ENCODE data around the gene ENOX2.

The ENOX2 gene

DNA sequence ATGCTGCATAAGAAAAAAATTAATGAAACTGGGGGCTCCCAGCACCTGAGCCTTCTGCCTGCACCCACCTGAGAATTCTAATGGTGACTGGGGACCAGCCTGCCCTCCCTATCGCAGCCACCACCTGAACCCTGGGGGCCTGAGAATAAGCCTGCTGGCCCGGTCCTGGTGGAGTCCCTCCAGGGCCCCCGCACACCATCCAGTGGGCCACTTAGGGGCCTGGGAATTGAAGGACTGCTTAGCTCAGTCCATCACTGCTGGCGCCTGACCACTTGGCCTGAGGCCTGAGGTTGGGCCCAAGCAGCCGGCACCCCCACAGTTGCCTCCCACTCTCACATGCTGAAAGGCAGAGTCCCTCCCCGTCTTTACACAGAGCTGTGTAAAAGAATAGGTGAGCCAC is 230.8 kb downstream of the ENOX2 start:
- no peaks in the 10 kb centered on the region for H3K36me3 ChIP-seq (ENCODE audit: control insufficient read depth in 1 of 2, insufficient read depth in 2 of 2, low read length in 2 of 2)
- H3K4me3 ChIP-seq (ENCODE audit: low read depth, low read length) = no peak overlapping the region
- H3K27ac ChIP-seq (ENCODE audit: low read depth, low read length) = no peak overlapping the region
- no peak overlapping the region for H3K23ac ChIP-seq (ENCODE audit: low read length)
- H4K91ac ChIP-seq (ENCODE audit: low read depth, low read length) = no peak overlapping the region
- H2BK12ac ChIP-seq (ENCODE audit: low read length) = no peak overlapping the region
- no peak overlapping the region for H2AK5ac ChIP-seq (ENCODE audit: low read length)
- no peaks in the 10 kb centered on the region for H3K4me1 ChIP-seq (ENCODE audit: control insufficient read depth in 1 of 2, insufficient read depth in 2 of 2, low read length in 2 of 2)
- no peak overlapping the region for H4K12ac ChIP-seq (ENCODE audit: low read depth, low read length)
- no CpG with 5 or more reads among the region's 6 CpGs for WGBS (ENCODE audit: extremely low coverage, insufficient coverage, insufficient read length)
- no peak overlapping the region for H4K8ac ChIP-seq (ENCODE audit: low read depth, low read length)
- H3K79me2 ChIP-seq (ENCODE audit: control insufficient read depth, insufficient read depth, low read length, poor library complexity) = no peaks in the 10 kb centered on the region
- no peak overlapping the region for H3K9ac ChIP-seq (ENCODE audit: low read length)
- no peak for DNase-seq
- H2BK120ac ChIP-seq (ENCODE audit: insufficient read depth, low read length, poor library complexity) = no peak overlapping the region
- no peaks in the 10 kb centered on the region for H3K79me1 ChIP-seq (ENCODE audit: low read length)
- H2BK5ac ChIP-seq (ENCODE audit: low read depth, low read length, poor library complexity) = no peak overlapping the region
- no peak overlapping the region for H3K4me2 ChIP-seq (ENCODE audit: low read length)
- no peak overlapping the region for H3K18ac ChIP-seq (ENCODE audit: low read length)
- H3K9me3 ChIP-seq (ENCODE audit: insufficient read depth, low read depth, low read length) = no peaks in the 10 kb centered on the region
- no peak overlapping the region for H3K14ac ChIP-seq (ENCODE audit: low read length)
- no peak overlapping the region for H2AFZ ChIP-seq (ENCODE audit: insufficient read depth, low read length, poor library complexity)
- H3K27me3 ChIP-seq (ENCODE audit: insufficient read depth, low read length) = no peaks in the 10 kb centered on the region
- H3K4ac ChIP-seq (ENCODE audit: low read depth, low read length) = no peak overlapping the region

DNA sequence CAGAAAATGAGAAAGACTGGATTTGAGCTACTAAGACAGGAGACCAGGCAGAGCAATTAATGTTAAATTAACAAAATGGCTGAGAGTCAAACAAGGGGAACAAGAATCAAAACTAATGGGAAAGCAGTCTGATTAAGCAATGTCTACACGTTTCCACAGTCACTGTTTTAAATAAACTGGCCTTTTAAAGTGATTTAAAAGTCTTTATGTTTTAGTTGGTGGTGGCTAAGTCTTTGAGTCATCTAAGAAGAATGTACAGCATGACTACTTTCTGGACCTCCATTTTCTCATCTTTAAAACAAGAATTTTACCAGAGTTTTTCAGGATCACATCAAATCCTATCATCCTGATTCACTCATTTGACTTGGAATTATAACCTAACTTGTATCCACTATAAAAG is 233.8 kb downstream of the ENOX2 start:
- H3K4me3 ChIP-seq (ENCODE audit: low read depth, low read length) = no peak overlapping the region
- H3K14ac ChIP-seq (ENCODE audit: low read length) = no peak overlapping the region
- no peaks in the 10 kb centered on the region for H3K79me2 ChIP-seq (ENCODE audit: control insufficient read depth, insufficient read depth, low read length, poor library complexity)
- H3K9me3 ChIP-seq (ENCODE audit: insufficient read depth, low read depth, low read length) = no peaks in the 10 kb centered on the region
- H3K4ac ChIP-seq (ENCODE audit: low read depth, low read length) = no peak overlapping the region
- no peak overlapping the region for H3K27ac ChIP-seq (ENCODE audit: low read depth, low read length)
- H3K4me2 ChIP-seq (ENCODE audit: low read length) = no peak overlapping the region
- H3K4me1 ChIP-seq (ENCODE audit: control insufficient read depth in 1 of 2, insufficient read depth in 2 of 2, low read length in 2 of 2) = no peaks in the 10 kb centered on the region
- no peak overlapping the region for H3K9ac ChIP-seq (ENCODE audit: low read length)
- H2BK120ac ChIP-seq (ENCODE audit: insufficient read depth, low read length, poor library complexity) = no peak overlapping the region
- no peaks in the 10 kb centered on the region for H3K79me1 ChIP-seq (ENCODE audit: low read length)
- H4K12ac ChIP-seq (ENCODE audit: low read depth, low read length) = no peak overlapping the region
- H2AFZ ChIP-seq (ENCODE audit: insufficient read depth, low read length, poor library complexity) = no peak overlapping the region
- no peaks in the 10 kb centered on the region for H3K27me3 ChIP-seq (ENCODE audit: insufficient read depth, low read length)
- H4K8ac ChIP-seq (ENCODE audit: low read depth, low read length) = no peak overlapping the region
- H3K23ac ChIP-seq (ENCODE audit: low read length) = no peak overlapping the region
- no peak overlapping the region for H3K18ac ChIP-seq (ENCODE audit: low read length)
- no peak overlapping the region for H2BK12ac ChIP-seq (ENCODE audit: low read length)
- no peak overlapping the region for H4K91ac ChIP-seq (ENCODE audit: low read depth, low read length)
- H2AK5ac ChIP-seq (ENCODE audit: low read length) = no peak overlapping the region
- no peak overlapping the region for H2BK5ac ChIP-seq (ENCODE audit: low read depth, low read length, poor library complexity)
- no peaks in the 10 kb centered on the region for H3K36me3 ChIP-seq (ENCODE audit: control insufficient read depth in 1 of 2, insufficient read depth in 2 of 2, low read length in 2 of 2)
- no CpG with 5 or more reads among the region's 1 CpG for WGBS (ENCODE audit: extremely low coverage, insufficient coverage, insufficient read length)
- no peak for DNase-seq

DNA sequence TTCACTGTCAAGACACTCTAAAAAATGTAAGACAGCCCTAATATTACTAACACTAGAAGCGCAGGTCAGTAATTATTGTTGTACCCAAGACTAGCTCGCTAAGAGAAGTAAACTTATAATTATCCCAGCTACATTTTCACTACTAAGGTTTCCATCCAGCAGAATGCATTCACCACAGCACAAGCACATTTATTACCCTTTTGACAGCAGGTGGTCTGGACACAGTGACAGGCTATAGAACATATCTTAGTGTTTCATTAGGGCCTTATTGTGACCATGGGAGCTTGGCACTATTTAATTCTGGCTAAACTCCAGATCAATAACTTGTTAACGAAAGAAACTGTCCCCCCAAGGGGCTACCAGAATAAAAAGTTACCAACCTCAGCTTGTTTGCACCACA is 237.7 kb downstream of the ENOX2 start:
- no peaks in the 10 kb centered on the region for H3K79me1 ChIP-seq (ENCODE audit: low read length)
- no peaks in the 10 kb centered on the region for H3K79me2 ChIP-seq (ENCODE audit: control insufficient read depth, insufficient read depth, low read length, poor library complexity)
- WGBS (ENCODE audit: extremely low coverage, insufficient coverage, insufficient read length) = no CpG with 5 or more reads among the region's 3 CpGs
- H3K4ac ChIP-seq (ENCODE audit: low read depth, low read length) = no peak overlapping the region
- H3K27me3 ChIP-seq (ENCODE audit: insufficient read depth, low read length) = no peaks in the 10 kb centered on the region
- H3K9me3 ChIP-seq (ENCODE audit: insufficient read depth, low read depth, low read length) = no peaks in the 10 kb centered on the region
- no peak overlapping the region for H3K18ac ChIP-seq (ENCODE audit: low read length)
- no peak overlapping the region for H2BK5ac ChIP-seq (ENCODE audit: low read depth, low read length, poor library complexity)
- H2AK5ac ChIP-seq (ENCODE audit: low read length) = no peak overlapping the region
- no peak overlapping the region for H4K12ac ChIP-seq (ENCODE audit: low read depth, low read length)
- H2BK12ac ChIP-seq (ENCODE audit: low read length) = no peak overlapping the region
- no peak overlapping the region for H3K4me2 ChIP-seq (ENCODE audit: low read length)
- no peak overlapping the region for H3K9ac ChIP-seq (ENCODE audit: low read length)
- H2BK120ac ChIP-seq (ENCODE audit: insufficient read depth, low read length, poor library complexity) = no peak overlapping the region
- H3K23ac ChIP-seq (ENCODE audit: low read length) = no peak overlapping the region
- no peak overlapping the region for H2AFZ ChIP-seq (ENCODE audit: insufficient read depth, low read length, poor library complexity)
- no peak overlapping the region for H4K91ac ChIP-seq (ENCODE audit: low read depth, low read length)
- no peak overlapping the region for H3K14ac ChIP-seq (ENCODE audit: low read length)
- H3K4me1 ChIP-seq (ENCODE audit: control insufficient read depth in 1 of 2, insufficient read depth in 2 of 2, low read length in 2 of 2) = no peaks in the 10 kb centered on the region
- no peaks in the 10 kb centered on the region for H3K36me3 ChIP-seq (ENCODE audit: control insufficient read depth in 1 of 2, insufficient read depth in 2 of 2, low read length in 2 of 2)
- no peak overlapping the region for H3K4me3 ChIP-seq (ENCODE audit: low read depth, low read length)
- no peak overlapping the region for H3K27ac ChIP-seq (ENCODE audit: low read depth, low read length)
- no peak for DNase-seq
- H4K8ac ChIP-seq (ENCODE audit: low read depth, low read length) = no peak overlapping the region

DNA sequence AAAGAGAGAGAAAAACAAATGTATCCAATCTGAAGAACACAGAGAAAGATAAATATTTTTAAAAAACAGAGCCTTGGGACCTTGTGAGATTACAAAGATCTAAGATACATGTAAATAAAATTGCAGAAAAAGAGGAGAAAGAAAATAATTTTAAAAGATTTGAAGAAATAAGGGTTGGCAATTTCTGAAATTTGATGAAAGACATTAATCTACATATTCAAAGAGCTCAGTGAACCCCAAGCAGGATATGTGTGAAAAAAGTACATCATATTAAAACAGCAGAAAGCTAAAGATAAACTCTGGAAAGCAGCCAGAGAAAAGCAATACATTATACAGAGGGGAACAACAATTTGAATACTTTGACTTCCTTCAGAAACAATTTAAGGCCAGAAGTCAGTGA is 244.7 kb downstream of the ENOX2 start:
- no peaks in the 10 kb centered on the region for H3K27me3 ChIP-seq (ENCODE audit: insufficient read depth, low read length)
- no peak overlapping the region for H3K23ac ChIP-seq (ENCODE audit: low read length)
- H2AFZ ChIP-seq (ENCODE audit: insufficient read depth, low read length, poor library complexity) = no peak overlapping the region
- H3K4ac ChIP-seq (ENCODE audit: low read depth, low read length) = no peak overlapping the region
- H3K9ac ChIP-seq (ENCODE audit: low read length) = no peak overlapping the region
- no peaks in the 10 kb centered on the region for H3K79me1 ChIP-seq (ENCODE audit: low read length)
- no peak overlapping the region for H3K27ac ChIP-seq (ENCODE audit: low read depth, low read length)
- no peak overlapping the region for H2BK5ac ChIP-seq (ENCODE audit: low read depth, low read length, poor library complexity)
- H3K79me2 ChIP-seq (ENCODE audit: control insufficient read depth, insufficient read depth, low read length, poor library complexity) = no peaks in the 10 kb centered on the region
- H2BK12ac ChIP-seq (ENCODE audit: low read length) = no peak overlapping the region
- H3K36me3 ChIP-seq (ENCODE audit: control insufficient read depth in 1 of 2, insufficient read depth in 2 of 2, low read length in 2 of 2) = no peaks in the 10 kb centered on the region
- no peak overlapping the region for H4K12ac ChIP-seq (ENCODE audit: low read depth, low read length)
- H2BK120ac ChIP-seq (ENCODE audit: insufficient read depth, low read length, poor library complexity) = no peak overlapping the region
- H3K4me2 ChIP-seq (ENCODE audit: low read length) = no peak overlapping the region
- H3K9me3 ChIP-seq (ENCODE audit: insufficient read depth, low read depth, low read length) = no peaks in the 10 kb centered on the region
- no peak overlapping the region for H4K8ac ChIP-seq (ENCODE audit: low read depth, low read length)
- H3K14ac ChIP-seq (ENCODE audit: low read length) = no peak overlapping the region
- DNase-seq = no peak
- no peak overlapping the region for H4K91ac ChIP-seq (ENCODE audit: low read depth, low read length)
- H3K4me1 ChIP-seq (ENCODE audit: control insufficient read depth in 1 of 2, insufficient read depth in 2 of 2, low read length in 2 of 2) = no peaks in the 10 kb centered on the region
- H2AK5ac ChIP-seq (ENCODE audit: low read length) = no peak overlapping the region
- H3K18ac ChIP-seq (ENCODE audit: low read length) = no peak overlapping the region
- no peak overlapping the region for H3K4me3 ChIP-seq (ENCODE audit: low read depth, low read length)

Measured in trophoblast cell (in vitro differentiated cells and primary cell).